Measurements from ENCODE around the gene MPDZ. TPM values are rescaled to one million over a fixed set of nuclear protein-coding genes. Genes with fewer than 3 reads are reported as not detected.

The MPDZ gene
- polyA plus RNA-seq, 1 donor (not counting 4 experiments of a cell fraction or from before 2014, with no cell fraction given), result 9.0 TPM

GRCh38 chr9:13111778-13112177 lies 167.7 kb downstream of the MPDZ start:
- no peak for DNase-seq (ENCODE audit: low read depth, low spot score)
- dilution Hi-C loops (cut with MboI; ENCODE audit: extremely low pct_ligation_motif_present, low sequenced_read_pairs), result no loop called here
- H3K9ac ChIP-seq (ENCODE audit: control insufficient read depth, extremely low read depth, insufficient read depth, low read length), result no peak overlapping the region
- H3K9me1 ChIP-seq (ENCODE audit: control insufficient read depth, extremely low read depth, insufficient read depth, low read length), result no peaks in the 10 kb centered on the region
- H3K9me3 ChIP-seq (ENCODE audit: control insufficient read depth, low read depth, low read length), result no peaks in the 10 kb centered on the region
- H3K79me2 ChIP-seq (ENCODE audit: control insufficient read depth, insufficient read depth, low read length), result no peaks in the 10 kb centered on the region
- no peak overlapping the region for H2AFZ ChIP-seq (ENCODE audit: control insufficient read depth, low read length)
- FAIRE-seq, result no peak
- H3K36me3 ChIP-seq (ENCODE audit: control insufficient read depth in 2 of 2, extremely low read depth in 1 of 2, insufficient read depth in 2 of 2, low read length in 2 of 2), result peaks cover 1 to 4% of the 10 kb centered on the region in 2 experiments
- H3K4me2 ChIP-seq (ENCODE audit: control insufficient read depth, extremely low read depth, insufficient read depth, low read depth, low read length), result no peak overlapping the region
- H3K27ac ChIP-seq (ENCODE audit: control insufficient read depth, insufficient read depth, low read length), result no peak overlapping the region
- H3K4me3 ChIP-seq (ENCODE audit: control insufficient read depth in 2 of 3, extremely low read depth in 1 of 3, insufficient read depth in 2 of 3, low read depth in 1 of 3, low read length in 3 of 3), result no peak overlapping the region
- no peaks in the 10 kb centered on the region for H3K4me1 ChIP-seq (ENCODE audit: control insufficient read depth, extremely low read depth, insufficient read depth, low read length)
- H4K20me1 ChIP-seq (ENCODE audit: control insufficient read depth, extremely low read depth, insufficient read depth, low read length), result no peaks in the 10 kb centered on the region
- TF ChIP-seq EZH2 (IDR thresholded peaks at IDR 0.05; ENCODE audit: low read length), result no peak
- no peak for TF ChIP-seq CTCF (optimal IDR thresholded peaks at IDR 0.05 in 1 of 3, IDR thresholded peaks at IDR 0.05 in 1 of 3, conservative IDR thresholded peaks at IDR 0.05 in 1 of 3; ENCODE audit: extremely low read depth in 1 of 3, insufficient read depth in 2 of 3, low read length in 3 of 3)
- H3K27me3 ChIP-seq (ENCODE audit: control insufficient read depth, extremely low read depth, insufficient read depth, low read length), result no peaks in the 10 kb centered on the region

DNA sequence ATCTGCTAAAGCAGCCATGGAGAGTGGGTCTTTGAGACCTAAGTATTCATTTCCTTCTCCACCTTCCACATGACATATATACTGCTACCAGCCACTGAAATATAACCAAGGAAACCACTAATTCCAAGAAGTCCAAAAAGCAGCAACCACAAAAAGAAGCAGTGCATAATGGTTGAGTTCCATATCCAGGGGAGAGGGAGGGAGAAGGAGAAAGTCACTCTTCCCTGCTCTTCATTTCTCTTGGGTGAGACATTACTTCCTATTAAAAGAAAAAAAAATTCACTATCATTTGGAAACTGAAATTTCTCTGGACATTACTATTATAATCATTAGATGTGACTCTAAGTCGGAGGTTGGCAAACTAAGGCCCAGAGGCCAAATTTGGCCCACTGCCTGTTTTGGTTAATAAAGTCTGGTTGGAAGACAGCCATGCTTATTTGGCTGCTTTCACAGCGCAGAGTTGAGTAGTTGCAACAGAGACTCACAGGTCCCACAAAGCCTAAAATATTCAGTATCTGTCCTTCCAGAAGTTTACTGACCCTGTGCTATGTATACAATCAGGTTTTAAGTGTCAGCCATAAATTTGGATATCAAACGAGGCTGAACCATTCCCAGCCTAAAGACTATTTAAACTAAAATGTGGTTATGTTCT lies 168.6 kb downstream of the MPDZ start:
- Histone ChIP-seq H3K27me3 (ENCODE audit: control insufficient read depth, extremely low read depth, insufficient read depth, low read length) (no peaks in the 10 kb centered on the region), H2AFZ (ENCODE audit: control insufficient read depth, low read length) (no peak overlapping the region), H3K4me1 (ENCODE audit: control insufficient read depth, extremely low read depth, insufficient read depth, low read length) (no peaks in the 10 kb centered on the region), H3K79me2 (ENCODE audit: control insufficient read depth, insufficient read depth, low read length) (no peaks in the 10 kb centered on the region), H3K27ac (ENCODE audit: control insufficient read depth, insufficient read depth, low read length) (no peak overlapping the region), H3K4me2 (ENCODE audit: control insufficient read depth, extremely low read depth, insufficient read depth, low read depth, low read length) (no peak overlapping the region), H3K36me3 (ENCODE audit: control insufficient read depth in 2 of 2, extremely low read depth in 1 of 2, insufficient read depth in 2 of 2, low read length in 2 of 2) (peaks cover 1 to 4% of the 10 kb centered on the region in 2 experiments), H3K9me3 (ENCODE audit: control insufficient read depth, low read depth, low read length) (no peaks in the 10 kb centered on the region), H3K9me1 (ENCODE audit: control insufficient read depth, extremely low read depth, insufficient read depth, low read length) (no peaks in the 10 kb centered on the region), H3K9ac (ENCODE audit: control insufficient read depth, extremely low read depth, insufficient read depth, low read length) (no peak overlapping the region), H3K4me3 (ENCODE audit: control insufficient read depth in 2 of 3, extremely low read depth in 1 of 3, insufficient read depth in 2 of 3, low read depth in 1 of 3, low read length in 3 of 3) (no peak overlapping the region), H4K20me1 (ENCODE audit: control insufficient read depth, extremely low read depth, insufficient read depth, low read length) (no peaks in the 10 kb centered on the region)
- DNase-seq (ENCODE audit: low read depth, low spot score), result no peak
- TF ChIP-seq EZH2 (IDR thresholded peaks at IDR 0.05; ENCODE audit: low read length) (no peak), CTCF (optimal IDR thresholded peaks at IDR 0.05 in 1 of 3, IDR thresholded peaks at IDR 0.05 in 1 of 3, conservative IDR thresholded peaks at IDR 0.05 in 1 of 3; ENCODE audit: extremely low read depth in 1 of 3, insufficient read depth in 2 of 3, low read length in 3 of 3) (no peak)
- dilution Hi-C loops (cut with MboI; ENCODE audit: extremely low pct_ligation_motif_present, low sequenced_read_pairs), result no loop called here
- no peak for FAIRE-seq

All from keratinocyte (primary cell).